ENCODE data around the gene TUFT1. TPM values are rescaled to one million over a fixed set of nuclear protein-coding genes. Genes with fewer than 3 reads are reported as not detected.

TUFT1 gene
- total RNA-seq, result 33.5 and 39.2 TPM in 2 replicates

DNA sequence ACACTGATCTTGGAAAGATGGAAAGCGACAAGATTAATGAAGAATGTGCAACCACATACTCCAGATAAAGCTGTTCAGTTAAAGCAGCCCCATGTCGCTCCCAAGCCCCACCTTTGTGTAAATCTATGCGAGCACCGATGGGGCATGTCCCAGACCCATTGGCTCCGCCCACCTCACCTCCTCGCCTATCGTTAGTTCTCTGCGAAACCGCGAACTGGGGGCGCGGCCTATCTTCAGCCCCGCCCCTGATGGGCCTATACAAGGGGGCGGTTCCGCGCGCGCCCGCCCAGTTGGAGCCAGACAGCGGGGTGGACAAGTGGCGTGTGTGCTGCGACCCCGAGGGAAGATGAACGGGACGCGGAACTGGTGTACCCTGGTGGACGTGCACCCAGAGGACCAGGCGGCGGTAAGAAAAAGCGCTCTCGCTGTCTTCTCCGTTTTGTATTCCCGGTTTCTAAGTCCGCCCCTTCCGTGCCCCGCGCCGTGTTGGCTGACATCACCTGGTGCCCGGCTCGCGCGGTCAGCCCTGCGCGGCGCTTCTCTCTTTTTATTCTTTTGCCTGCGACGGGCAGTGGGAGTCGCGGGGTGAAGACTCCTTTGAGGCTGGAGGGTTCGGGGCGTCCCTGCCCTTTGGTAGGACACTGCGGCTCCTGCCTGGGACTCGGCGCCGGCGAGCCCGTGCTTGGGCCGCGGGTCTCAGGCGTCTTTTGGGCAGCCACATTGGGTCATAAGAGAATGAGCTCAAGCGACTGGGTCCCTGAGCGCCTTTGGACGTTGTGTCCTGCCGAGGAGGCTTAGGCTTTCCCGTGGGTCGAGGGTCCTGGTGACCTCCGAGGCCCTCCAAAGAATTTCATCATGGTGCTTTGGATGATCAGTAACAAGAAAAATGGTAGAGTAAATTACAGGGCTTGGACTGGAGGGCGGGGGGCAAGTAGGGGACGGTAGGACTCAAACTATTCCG lies at the start of gene TUFT1:
TUFT1 (plus strand) TSS at position 289 of the 961 bp plus-strand sequence; CDS start at position 347, 58 bp downstream.
- peak within 1 kb of the TSS; percentile 83 for H3K4me3 ChIP-seq (ENCODE audit: low read depth, low read length)
- TF ChIP-seq, protein P1, sequence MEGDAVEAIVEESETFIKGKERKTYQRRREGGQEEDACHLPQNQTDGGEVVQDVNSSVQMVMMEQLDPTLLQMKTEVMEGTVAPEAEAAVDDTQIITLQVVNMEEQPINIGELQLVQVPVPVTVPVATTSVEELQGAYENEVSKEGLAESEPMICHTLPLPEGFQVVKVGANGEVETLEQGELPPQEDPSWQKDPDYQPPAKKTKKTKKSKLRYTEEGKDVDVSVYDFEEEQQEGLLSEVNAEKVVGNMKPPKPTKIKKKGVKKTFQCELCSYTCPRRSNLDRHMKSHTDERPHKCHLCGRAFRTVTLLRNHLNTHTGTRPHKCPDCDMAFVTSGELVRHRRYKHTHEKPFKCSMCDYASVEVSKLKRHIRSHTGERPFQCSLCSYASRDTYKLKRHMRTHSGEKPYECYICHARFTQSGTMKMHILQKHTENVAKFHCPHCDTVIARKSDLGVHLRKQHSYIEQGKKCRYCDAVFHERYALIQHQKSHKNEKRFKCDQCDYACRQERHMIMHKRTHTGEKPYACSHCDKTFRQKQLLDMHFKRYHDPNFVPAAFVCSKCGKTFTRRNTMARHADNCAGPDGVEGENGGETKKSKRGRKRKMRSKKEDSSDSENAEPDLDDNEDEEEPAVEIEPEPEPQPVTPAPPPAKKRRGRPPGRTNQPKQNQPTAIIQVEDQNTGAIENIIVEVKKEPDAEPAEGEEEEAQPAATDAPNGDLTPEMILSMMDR (conservative IDR thresholded peaks at IDR 0.05; ENCODE audit: low read depth, low read length), result no peak
- peak; percentile 59 for DNase-seq (ENCODE audit: low read depth)

DNA sequence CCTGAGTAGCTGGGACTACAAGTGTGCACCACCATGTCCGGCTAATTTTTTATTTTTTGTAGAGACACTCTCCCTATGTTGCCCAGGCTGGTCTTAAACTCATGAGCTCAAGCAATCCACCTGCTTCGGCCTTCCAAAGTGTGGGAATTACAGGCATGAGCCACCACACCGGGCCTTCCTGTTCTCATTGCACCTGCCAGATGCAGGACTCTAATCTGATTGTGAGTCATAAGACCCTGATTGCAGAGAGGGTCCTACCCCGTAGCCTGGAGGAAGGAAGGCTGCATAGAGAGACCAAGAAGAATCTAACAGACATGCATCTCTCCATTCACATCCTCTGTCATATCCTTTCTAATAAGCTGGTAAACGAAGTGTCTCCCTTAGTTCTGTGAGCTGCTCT lies 48.5 kb upstream of the TUFT1 start:
- H3K4me3 ChIP-seq (ENCODE audit: low read depth, low read length), result no peak overlapping the region
- TF ChIP-seq, protein P1 (conservative IDR thresholded peaks at IDR 0.05; ENCODE audit: low read depth, low read length), result no peak
- no peak for DNase-seq (ENCODE audit: low read depth)

GRCh38 chr1:151492120-151492519 lies 48.0 kb upstream of the TUFT1 start:
- no peak overlapping the region for H3K4me3 ChIP-seq (ENCODE audit: low read depth, low read length)
- TF ChIP-seq, protein P1 (conservative IDR thresholded peaks at IDR 0.05; ENCODE audit: low read depth, low read length), result no peak
- DNase-seq (ENCODE audit: low read depth), result no peak

GRCh38 chr1:151493042-151493441 lies 47.1 kb upstream of the TUFT1 start:
- H3K4me3 ChIP-seq (ENCODE audit: low read depth, low read length), result no peak overlapping the region
- TF ChIP-seq, protein P1 (conservative IDR thresholded peaks at IDR 0.05; ENCODE audit: low read depth, low read length), result no peak
- DNase-seq (ENCODE audit: low read depth), result no peak

DNA sequence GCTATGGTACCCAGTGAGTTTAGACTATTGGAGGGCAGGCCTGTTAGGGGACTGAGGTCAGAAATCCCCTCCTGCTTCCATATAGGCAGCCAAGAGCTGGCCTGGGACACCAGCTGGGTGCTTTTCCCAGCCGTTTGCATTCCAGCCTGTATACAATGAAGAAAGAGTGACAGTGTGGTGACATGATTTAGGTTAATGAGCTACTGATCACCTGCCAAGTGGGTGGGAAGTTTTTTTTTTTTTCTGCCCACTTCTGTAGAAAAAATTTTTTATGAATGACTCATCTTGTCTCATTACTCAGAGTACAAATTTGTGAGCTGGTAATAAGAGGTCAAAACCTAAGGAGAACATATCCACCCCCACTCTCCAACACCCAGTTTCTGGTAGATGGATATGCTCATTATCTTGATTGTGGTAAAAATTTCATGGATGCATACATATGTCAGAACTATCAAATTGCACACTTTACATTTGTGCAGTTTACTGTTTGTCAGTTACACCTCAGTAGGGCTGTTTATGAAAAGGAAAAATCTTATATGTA lies 45.3 kb upstream of the TUFT1 start:
- peak; percentile 82 for DNase-seq (ENCODE audit: low read depth)
- H3K4me3 ChIP-seq (ENCODE audit: low read depth, low read length), result no peak overlapping the region
- TF ChIP-seq, protein P1 (conservative IDR thresholded peaks at IDR 0.05; ENCODE audit: low read depth, low read length), result no peak

GRCh38 chr1:151495316-151495715 lies 44.8 kb upstream of the TUFT1 start:
- DNase-seq (ENCODE audit: low read depth), result no peak
- no peak overlapping the region for H3K4me3 ChIP-seq (ENCODE audit: low read depth, low read length)
- TF ChIP-seq, protein P1 (conservative IDR thresholded peaks at IDR 0.05; ENCODE audit: low read depth, low read length), result no peak
